HG03095 (cell line): ENCODE measurements around the gene MLLT10.
"Not testable (repeated sequence)": the region's sequence is repeated elsewhere in the genome, so short reads cannot be mapped to it uniquely, and the experiment has no call there.

Source experiments
- ATAC-seq: cut with Tn5 transposase; IDR thresholded peaks from one replicate; pipeline ENCODE4 v1.9.1; 2021; ENCODE audit warnings: moderate library complexity; ENCODE audit not compliant: unreplicated experiment

Gene MLLT10

GRCh38 chr10:21527598-21528235 is 6.3 kb upstream of the MLLT10 start:
- ATAC-seq: no peak

- no peak for ATAC-seq
Measured at GRCh38 chr10:21528236-21529031, 5.6 kb upstream of the MLLT10 start.

- ATAC-seq: no peak
Measured at GRCh38 chr10:21529032-21529910, 4.8 kb upstream of the MLLT10 start.

GRCh38 chr10:21530168-21530567 is 3.9 kb upstream of the MLLT10 start:
- ATAC-seq: no peak

GRCh38 chr10:21530641-21531040 is 3.4 kb upstream of the MLLT10 start:
- no peak for ATAC-seq

- no peak for ATAC-seq
Measured at GRCh38 chr10:21531164-21531563, 2.9 kb upstream of the MLLT10 start.

GRCh38 chr10:21532694-21533466 is 1.2 kb upstream of the MLLT10 start:
- no peak for ATAC-seq

GRCh38 chr10:21534280-21534586 is 201 bp downstream of the MLLT10 start:
- no peak for ATAC-seq

GRCh38 chr10:21534604-21535493 is 817 bp downstream of the MLLT10 start:
- ATAC-seq: no peak

- no peak for ATAC-seq
Measured at GRCh38 chr10:21535494-21535965, 1.5 kb downstream of the MLLT10 start.

GRCh38 chr10:21535976-21536375 is 1.9 kb downstream of the MLLT10 start:
- ATAC-seq: not testable (repeated sequence)

- no peak for ATAC-seq
Measured at GRCh38 chr10:21536874-21537273, 2.8 kb downstream of the MLLT10 start.

GRCh38 chr10:21540701-21541100 is 6.7 kb downstream of the MLLT10 start:
- not testable (repeated sequence) for ATAC-seq

GRCh38 chr10:21547246-21547645 is 13.2 kb downstream of the MLLT10 start:
- no peak for ATAC-seq

GRCh38 chr10:21552638-21553037 is 18.6 kb downstream of the MLLT10 start:
- ATAC-seq: no peak

- no peak for ATAC-seq
Measured at GRCh38 chr10:21556527-21556926, 22.5 kb downstream of the MLLT10 start.

GRCh38 chr10:21558984-21559383 is 25.0 kb downstream of the MLLT10 start:
- ATAC-seq: not testable (repeated sequence)

GRCh38 chr10:21570761-21571521 is 36.9 kb downstream of the MLLT10 start:
- no peak for ATAC-seq

- no peak for ATAC-seq
Measured at GRCh38 chr10:21572578-21572977, 38.5 kb downstream of the MLLT10 start.
